GM13977 (cell line): ENCODE results near the gene CLDN7.

Source experiments
- DNase-seq: peaks from one replicate; pipeline ENCODE4 v3.0.0; 2012; ENCODE audit warnings: low spot score
- in situ Hi-C: fragments of 300-500 bp; cut with MboI; formaldehyde crosslinking; loops from one replicate; pipeline ENCODE4 v1.12.0; 2022; ENCODE audit warnings: low sequenced_read_pairs, low pct_unique_long_range_greater_than_20kb, mixed read lengths, inconsistent platforms; ENCODE audit not compliant: unreplicated experiment
- TF ChIP-seq, protein P1 (sequence below): IDR thresholded peaks from 2 replicates; pipeline ENCODE4 v1.5.1; 2012; ENCODE audit warnings: mild to moderate bottlenecking, control low read depth; ENCODE audit not compliant: insufficient read depth; ENCODE audit errors: extremely low read depth, missing control alignments

The CLDN7 gene

DNA sequence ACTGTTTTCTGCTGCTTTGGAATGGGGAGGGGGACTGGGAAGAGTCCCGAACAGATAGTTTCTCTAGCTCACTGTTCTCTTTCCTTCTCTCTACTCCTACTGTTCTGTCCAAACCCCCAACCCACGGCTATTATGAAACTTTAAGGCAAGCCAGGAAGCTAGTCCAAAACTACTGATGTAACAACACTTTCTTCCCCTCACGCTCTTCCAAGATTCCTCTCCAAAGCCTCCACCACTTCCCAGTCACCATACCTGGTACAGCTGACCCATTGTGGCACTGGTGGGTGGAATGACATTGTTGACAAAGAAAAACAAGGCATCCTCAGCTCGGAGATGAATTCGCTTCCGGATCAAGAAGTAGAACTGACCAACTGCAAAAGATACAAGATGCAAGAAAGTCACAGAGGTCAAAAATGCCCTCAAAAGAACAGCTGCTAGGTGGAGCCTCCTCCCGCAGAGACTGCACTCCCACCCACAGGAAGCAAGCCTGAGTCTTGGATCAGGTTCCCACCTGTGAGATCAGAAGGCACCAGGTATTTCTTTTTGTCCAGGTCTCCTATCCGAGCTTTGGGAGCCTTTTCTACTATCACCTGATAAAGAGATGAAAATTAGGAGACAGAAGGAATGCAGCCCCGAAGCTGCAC, 21.1 kb downstream of the CLDN7 start:
- no peak for DNase-seq
- in situ Hi-C loops, result no loop called here
- TF ChIP-seq, protein P1, sequence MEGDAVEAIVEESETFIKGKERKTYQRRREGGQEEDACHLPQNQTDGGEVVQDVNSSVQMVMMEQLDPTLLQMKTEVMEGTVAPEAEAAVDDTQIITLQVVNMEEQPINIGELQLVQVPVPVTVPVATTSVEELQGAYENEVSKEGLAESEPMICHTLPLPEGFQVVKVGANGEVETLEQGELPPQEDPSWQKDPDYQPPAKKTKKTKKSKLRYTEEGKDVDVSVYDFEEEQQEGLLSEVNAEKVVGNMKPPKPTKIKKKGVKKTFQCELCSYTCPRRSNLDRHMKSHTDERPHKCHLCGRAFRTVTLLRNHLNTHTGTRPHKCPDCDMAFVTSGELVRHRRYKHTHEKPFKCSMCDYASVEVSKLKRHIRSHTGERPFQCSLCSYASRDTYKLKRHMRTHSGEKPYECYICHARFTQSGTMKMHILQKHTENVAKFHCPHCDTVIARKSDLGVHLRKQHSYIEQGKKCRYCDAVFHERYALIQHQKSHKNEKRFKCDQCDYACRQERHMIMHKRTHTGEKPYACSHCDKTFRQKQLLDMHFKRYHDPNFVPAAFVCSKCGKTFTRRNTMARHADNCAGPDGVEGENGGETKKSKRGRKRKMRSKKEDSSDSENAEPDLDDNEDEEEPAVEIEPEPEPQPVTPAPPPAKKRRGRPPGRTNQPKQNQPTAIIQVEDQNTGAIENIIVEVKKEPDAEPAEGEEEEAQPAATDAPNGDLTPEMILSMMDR, result no peak

DNA sequence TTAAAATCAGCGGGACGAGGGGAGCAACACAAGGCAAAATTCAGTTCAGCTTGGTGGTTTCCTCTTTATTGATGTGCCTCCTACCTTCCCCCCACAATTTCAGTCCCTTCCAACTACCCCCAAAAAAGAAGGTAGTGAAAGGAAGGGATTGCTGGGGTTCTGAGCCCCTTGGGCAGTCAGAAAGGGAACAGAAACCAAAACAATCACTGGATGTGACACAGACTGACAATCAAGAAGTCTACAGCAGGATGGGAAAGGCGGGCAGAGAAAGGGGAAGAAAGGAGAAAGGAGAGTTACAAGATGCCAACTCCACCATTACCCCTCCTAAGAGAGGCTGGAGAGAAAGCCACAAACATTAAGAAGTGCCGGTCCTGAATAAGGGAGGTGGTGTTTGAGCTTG, 21.9 kb downstream of the CLDN7 start:
- in situ Hi-C loops, result no loop called here
- TF ChIP-seq, protein P1, result no peak

DNA sequence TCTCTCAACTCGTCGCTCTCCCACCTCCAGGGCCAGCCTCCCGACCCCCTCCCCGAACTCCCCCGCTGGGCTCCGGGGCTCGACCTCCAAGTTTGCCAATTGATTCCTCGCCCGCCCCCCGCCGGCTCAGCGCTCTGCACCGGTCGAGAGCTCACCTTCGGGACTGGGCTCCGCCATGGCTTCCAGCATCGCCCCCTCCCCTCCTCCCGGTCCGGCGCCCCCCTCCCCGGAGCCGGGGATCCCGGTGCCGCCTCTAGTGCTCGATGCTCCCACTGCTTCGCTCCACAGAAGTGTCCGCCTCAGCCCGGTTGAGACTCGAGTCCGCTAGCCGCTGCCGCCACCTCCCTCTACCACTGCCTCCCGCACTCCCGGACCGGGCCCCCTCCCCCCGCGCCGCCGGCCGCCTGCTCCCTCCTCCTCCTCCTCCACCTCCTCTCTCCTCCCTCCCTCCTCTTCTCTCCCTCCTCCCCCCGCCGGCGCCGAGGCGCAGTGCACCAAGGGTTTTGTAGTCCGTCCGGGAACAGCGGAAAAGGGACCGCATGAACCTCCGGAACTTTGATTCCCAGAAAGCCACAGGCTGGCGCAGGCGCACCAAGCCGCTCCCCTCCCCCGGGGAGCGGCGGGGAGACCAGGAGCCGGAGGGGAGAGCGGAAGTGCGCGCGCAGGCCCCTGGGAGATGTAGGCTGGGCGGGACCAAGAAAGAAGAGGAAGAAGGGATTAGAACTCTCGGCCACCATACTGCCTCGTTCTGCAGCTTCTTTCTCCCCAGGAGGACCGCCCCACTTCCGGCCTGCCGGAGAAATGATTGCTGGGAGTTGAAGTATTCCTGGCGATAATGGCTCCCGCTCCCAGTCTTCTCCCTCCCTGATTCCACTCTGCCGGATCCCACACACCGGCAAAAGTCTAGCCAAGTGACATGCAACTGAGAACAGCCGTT, 22.9 kb downstream of the CLDN7 start, which contains the start of gene PHF23:
Gene PHF23, minus strand, starts transcription at position 367 of the 937 bp plus-strand sequence. Its CDS starts 178 bp downstream, at position 189.
- TF ChIP-seq, protein P1, result no peak
- in situ Hi-C loops, result no loop called here

More for the DNA sequence above, 21.9 kb downstream of the CLDN7 start:
- no peak for DNase-seq

DNA sequence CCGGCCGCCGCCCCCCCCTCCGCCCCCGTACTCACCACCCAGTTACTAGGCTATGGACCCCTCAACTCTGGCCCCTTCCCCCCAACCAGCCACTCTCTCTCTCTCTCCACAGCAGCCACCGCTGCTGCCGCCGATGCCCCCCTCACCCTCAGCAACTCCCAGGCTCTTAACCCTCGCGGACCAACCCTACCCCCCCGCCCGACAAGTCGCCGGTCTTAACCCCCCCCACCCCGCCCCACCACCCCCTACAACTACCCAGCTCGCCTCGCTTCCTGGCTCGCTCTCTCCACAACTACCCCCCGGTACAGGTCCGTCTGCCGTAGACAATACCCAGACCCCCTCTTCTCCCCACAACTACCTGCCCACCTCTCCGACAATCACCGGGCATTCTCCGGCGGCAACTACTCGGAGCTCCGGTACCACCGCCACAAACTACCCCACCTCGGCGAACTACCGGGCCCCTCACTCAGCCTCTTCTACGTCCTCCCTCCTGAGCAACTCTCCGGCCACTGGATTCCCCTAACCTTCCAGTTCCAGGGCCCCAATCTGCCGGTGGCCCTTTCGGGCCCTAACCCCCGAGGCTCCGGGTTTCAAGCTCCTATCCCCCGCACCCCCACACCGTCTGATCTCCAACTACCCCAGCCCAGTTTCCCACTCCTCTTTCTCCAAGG, 23.7 kb downstream of the CLDN7 start:
- DNase-seq, result no peak
- in situ Hi-C loops, result no loop called here

More for the DNA sequence above, 22.9 kb downstream of the CLDN7 start, which contains the start of gene PHF23:
- DNase-seq, result peak; percentile 99

DNA sequence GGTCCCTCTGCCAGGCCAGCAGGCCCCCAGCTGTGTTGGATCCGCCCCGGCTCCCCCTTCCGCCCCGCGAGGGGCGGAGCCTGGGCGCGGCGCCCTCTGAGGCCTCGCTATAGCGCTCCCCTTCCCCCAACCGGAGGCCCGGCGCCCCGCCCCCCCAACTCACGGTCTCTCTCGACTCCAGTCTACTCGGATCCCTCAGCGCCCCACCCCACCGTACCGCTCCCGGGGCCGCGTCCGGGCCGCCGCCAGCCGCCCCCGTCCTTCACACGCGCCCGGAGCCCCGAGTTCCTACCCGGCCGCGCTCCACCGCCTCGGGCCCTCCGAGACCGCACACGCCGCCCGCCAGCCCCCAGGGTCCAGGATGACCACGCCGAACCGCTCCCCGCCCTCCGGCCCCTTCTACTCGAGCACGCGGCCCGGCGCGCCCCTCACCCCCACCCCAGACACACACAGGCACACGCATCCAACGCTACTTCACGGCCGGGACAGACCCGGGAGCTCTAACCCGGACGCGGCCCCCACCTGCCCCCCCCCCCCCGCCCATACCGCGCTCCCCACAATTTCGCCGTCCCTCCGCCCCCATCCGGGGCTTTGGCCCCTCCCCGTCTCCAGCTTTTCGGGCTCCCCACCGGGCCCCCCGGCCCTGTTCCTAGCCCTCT, 24.4 kb downstream of the CLDN7 start:
- peak; percentile 92 for DNase-seq
- TF ChIP-seq, protein P1, result no peak
- in situ Hi-C loops, result no loop called here

More for the DNA sequence above, 23.7 kb downstream of the CLDN7 start:
- TF ChIP-seq, protein P1, result no peak

DNA sequence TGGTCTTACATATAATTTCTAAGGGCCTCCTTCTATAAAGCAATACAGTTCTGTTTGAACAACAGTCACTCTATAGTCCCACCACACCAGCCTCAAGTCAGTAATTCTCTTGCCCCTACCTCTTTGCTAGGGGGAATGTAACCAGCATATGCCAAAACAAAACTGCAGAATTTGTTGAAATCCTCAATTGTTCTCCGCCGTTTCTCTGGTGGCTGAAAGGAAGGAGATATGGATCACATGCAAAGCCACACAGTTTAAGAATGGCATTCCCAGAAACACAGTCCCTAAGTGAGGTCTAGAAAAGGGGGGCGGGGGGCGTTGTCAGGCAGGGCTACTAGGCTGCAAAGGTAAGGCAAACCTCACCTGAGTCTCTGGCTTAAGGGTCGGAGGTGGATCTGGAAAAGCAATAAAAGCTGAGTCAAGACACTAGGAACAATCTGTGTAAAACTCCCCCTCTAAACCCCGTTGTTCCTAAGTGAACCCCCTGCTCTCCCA, 25.0 kb downstream of the CLDN7 start:
- TF ChIP-seq, protein P1, result no peak
- no peak for DNase-seq
- in situ Hi-C loops, result no loop called here
